ENCODE measurements around the gene THRAP3. TPM values are rescaled to one million over a fixed set of nuclear protein-coding genes. Genes with fewer than 3 reads are reported as not detected.

The THRAP3 gene
- total RNA-seq, 1 experiment from 2014 or later, result 97.5 TPM

DNA sequence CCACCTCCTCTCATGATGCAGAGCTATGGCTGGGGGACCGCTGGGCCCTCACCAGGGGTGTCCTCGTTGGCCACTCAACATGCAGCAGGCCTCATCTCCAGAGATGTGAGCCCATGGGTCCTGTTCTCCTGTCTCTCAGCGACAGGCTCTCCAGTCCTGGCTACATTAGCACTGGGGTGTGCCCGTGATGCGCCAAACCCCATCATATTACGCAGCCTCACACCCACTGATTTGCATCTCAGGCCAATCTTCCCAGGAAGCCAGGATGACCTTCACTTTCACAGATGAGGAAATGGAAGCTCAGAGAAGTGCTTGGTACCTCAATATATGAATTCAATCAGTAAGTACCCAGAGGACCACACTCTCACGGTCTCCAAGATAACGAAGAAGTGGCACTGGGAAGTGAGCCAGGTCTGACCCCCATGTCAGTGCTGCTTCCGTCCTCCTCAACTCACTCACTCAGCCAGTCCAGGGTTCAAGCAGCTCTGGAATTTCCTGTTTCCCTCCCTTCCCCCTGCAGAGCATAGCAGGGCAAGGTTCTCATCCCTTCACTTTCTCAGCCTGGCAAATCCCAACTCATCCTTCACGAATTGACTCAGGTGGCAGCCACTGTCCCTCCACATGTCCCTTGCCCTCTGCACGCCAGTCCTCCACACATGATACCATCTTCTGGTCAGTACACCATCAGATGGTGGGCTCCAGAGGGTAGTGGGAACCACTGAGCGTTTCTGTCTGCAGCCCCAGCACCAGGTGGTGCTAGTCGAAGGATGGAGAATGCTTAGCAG lies 128.1 kb downstream of the THRAP3 start:
- Mint-ChIP-seq H3K4me1 (ENCODE audit: low read depth, unreplicated experiment) (peaks cover 36% of the 10 kb centered on the region), H3K27me3 (ENCODE audit: unreplicated experiment) (no peaks in the 10 kb centered on the region), H3K27ac (ENCODE audit: unreplicated experiment) (peak overlapping the region; percentile 92), H3K9me3 (ENCODE audit: low read depth, unreplicated experiment) (no peaks in the 10 kb centered on the region), H3K4me3 (ENCODE audit: low read depth, unreplicated experiment) (peak overlapping the region; percentile 32), H3K36me3 (ENCODE audit: insufficient read depth, unreplicated experiment) (peaks cover 78% of the 10 kb centered on the region)
- intact Hi-C loops (cut with micrococcal nuclease; ENCODE audit: unreplicated experiment), result no loop called here
- BruUV-seq (replicated peaks), result no TSS peak
- peak; percentile 58 for DNase-seq
- CTCF ChIA-PET, result interaction anchor here (0.6 to 3.4 kb wide), 6 partner anchors 10 to 217 kb away, joined by 3 to 22 read pairs (median 11); no protein-coding TSS in a partner anchor
- TF ChIP-seq, protein P1, sequence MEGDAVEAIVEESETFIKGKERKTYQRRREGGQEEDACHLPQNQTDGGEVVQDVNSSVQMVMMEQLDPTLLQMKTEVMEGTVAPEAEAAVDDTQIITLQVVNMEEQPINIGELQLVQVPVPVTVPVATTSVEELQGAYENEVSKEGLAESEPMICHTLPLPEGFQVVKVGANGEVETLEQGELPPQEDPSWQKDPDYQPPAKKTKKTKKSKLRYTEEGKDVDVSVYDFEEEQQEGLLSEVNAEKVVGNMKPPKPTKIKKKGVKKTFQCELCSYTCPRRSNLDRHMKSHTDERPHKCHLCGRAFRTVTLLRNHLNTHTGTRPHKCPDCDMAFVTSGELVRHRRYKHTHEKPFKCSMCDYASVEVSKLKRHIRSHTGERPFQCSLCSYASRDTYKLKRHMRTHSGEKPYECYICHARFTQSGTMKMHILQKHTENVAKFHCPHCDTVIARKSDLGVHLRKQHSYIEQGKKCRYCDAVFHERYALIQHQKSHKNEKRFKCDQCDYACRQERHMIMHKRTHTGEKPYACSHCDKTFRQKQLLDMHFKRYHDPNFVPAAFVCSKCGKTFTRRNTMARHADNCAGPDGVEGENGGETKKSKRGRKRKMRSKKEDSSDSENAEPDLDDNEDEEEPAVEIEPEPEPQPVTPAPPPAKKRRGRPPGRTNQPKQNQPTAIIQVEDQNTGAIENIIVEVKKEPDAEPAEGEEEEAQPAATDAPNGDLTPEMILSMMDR (IDR thresholded peaks at IDR 0.05; ENCODE audit: unreplicated experiment), result no peak

DNA sequence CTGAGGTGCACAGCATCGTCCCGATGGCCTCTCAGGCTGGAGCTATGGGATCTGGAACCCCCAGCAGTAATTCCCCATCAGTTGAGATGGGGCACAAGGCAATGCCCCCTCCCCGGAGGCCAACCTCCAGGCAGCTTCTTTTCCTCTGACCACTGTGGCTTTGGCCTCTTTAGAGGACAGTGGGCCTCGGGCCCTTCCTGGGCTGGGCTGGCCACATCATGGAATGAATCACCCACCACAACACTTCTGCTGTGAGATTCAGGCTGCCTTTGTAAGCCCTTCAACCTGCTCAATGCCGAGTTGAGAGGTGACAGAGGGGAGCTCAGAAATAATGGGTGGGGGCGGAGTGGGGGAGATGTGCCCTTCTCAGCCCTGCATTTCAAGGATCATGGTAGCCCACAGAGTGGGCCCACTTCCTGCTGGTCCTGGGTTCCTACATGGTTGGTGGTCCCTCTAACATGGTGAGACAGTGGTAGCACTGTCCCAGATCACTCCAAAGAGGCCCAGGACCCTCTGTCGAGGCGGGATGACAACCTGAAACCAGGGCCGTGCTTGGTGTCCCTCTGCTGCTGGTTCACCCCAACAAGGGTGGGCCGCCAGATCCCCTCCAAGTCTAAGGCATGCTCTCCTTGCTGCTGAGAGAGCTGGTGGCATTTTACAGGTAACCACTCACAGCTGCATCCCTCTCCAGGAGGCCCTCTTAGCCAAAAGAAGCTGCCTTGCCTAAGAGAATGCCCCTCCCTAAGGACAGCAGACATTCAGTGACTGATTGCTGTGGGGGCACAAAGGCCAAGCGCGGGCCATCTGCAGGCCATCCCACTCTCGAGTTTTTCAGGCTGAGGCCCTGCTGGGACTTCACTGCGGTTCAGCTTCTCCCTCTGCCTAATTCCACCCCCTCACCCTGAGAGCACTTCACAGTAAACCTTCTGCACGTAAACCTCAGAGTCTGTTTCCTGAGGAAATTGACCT lies 129.0 kb downstream of the THRAP3 start:
- TF ChIP-seq, protein P1 (IDR thresholded peaks at IDR 0.05; ENCODE audit: unreplicated experiment), result no peak
- Mint-ChIP-seq H3K27ac (ENCODE audit: unreplicated experiment) (peak overlapping the region; percentile 92), H3K36me3 (ENCODE audit: insufficient read depth, unreplicated experiment) (peaks cover 81% of the 10 kb centered on the region), H3K9me3 (ENCODE audit: low read depth, unreplicated experiment) (no peaks in the 10 kb centered on the region), H3K4me3 (ENCODE audit: low read depth, unreplicated experiment) (peak overlapping the region; percentile 32), H3K27me3 (ENCODE audit: unreplicated experiment) (no peaks in the 10 kb centered on the region), H3K4me1 (ENCODE audit: low read depth, unreplicated experiment) (peaks cover 36% of the 10 kb centered on the region)
- intact Hi-C loops (cut with micrococcal nuclease; ENCODE audit: unreplicated experiment), result no loop called here
- BruUV-seq (replicated peaks), result no TSS peak
- CTCF ChIA-PET, result interaction anchor here (0.6 to 3.4 kb wide), 4 partner anchors 15 to 58 kb away, joined by 3 to 12 read pairs (median 11); no protein-coding TSS in a partner anchor
- peak; percentile 37 for DNase-seq

DNA sequence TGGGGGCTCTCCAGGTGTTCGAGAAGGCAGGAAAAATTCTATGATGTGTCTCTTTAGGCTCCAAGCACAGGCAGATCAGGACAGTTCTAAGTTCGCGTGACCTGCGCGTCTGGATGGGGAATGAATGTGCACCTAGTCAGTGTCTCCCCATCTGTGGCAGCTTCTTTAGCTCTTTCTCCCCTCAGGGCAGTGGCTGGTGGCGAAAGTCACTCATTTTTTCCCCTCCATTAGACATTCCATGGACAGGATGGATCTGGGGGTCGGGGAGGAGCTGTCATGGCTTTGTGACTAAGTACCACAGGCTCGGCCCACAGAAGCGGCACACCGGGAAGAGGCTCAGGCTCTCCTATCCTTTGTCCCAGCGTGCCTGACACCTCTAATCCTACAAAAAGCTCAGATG lies 130.2 kb downstream of the THRAP3 start:
- CTCF ChIA-PET, result no interaction called here
- no peaks in the 10 kb centered on the region for H3K27me3 Mint-ChIP-seq (ENCODE audit: unreplicated experiment)
- peaks cover 38% of the 10 kb centered on the region for H3K4me1 Mint-ChIP-seq (ENCODE audit: low read depth, unreplicated experiment)
- TF ChIP-seq, protein P1 (IDR thresholded peaks at IDR 0.05; ENCODE audit: unreplicated experiment), result no peak
- no peak for DNase-seq
- no peak overlapping the region for H3K27ac Mint-ChIP-seq (ENCODE audit: unreplicated experiment)
- H3K9me3 Mint-ChIP-seq (ENCODE audit: low read depth, unreplicated experiment), result no peaks in the 10 kb centered on the region
- intact Hi-C loops (cut with micrococcal nuclease; ENCODE audit: unreplicated experiment), result no loop called here
- H3K36me3 Mint-ChIP-seq (ENCODE audit: insufficient read depth, unreplicated experiment), result peaks cover 83% of the 10 kb centered on the region
- no peak overlapping the region for H3K4me3 Mint-ChIP-seq (ENCODE audit: low read depth, unreplicated experiment)
- no TSS peak for BruUV-seq (replicated peaks)

Other genes starting within 250 kb of the THRAP3 start
- gene TEKT2, start 140.3 kb upstream of the THRAP3 start, total RNA-seq (2022), result 0.31 TPM in 1 of 2 replicates, not detected in the other
- 26.5 and 32.8 TPM in 2 replicates for gene ADPRS, start 135.6 kb upstream of the THRAP3 start, total RNA-seq (2022)
- 0.07 TPM in 1 of 2 replicates, not detected in the other for gene COL8A2, start 99.2 kb upstream of the THRAP3 start, total RNA-seq (2022)
- gene TRAPPC3, start 75.0 kb upstream of the THRAP3 start, total RNA-seq (2022), result 70.3 and 71.5 TPM in 2 replicates
- gene MAP7D1, start 68.3 kb upstream of the THRAP3 start, total RNA-seq (2022), result 96.2 and 98.3 TPM in 2 replicates
- 12.1 and 13.2 TPM in 2 replicates for gene SH3D21, start 81.9 kb downstream of the THRAP3 start, total RNA-seq (2022)
- gene EVA1B, start 99.2 kb downstream of the THRAP3 start, total RNA-seq (2022), result 10.1 and 11.2 TPM in 2 replicates
- 44.5 and 52.1 TPM in 2 replicates for gene STK40, start 161.5 kb downstream of the THRAP3 start, total RNA-seq (2022)
- gene LSM10, start 173.5 kb downstream of the THRAP3 start, total RNA-seq (2022), result 35.2 and 42.7 TPM in 2 replicates
- gene OSCP1, start 226.0 kb downstream of the THRAP3 start, total RNA-seq (2022), result 2.0 and 3.0 TPM in 2 replicates
- 84.1 and 97.8 TPM in 2 replicates for gene MRPS15, start 239.9 kb downstream of the THRAP3 start, total RNA-seq (2022)

Data from Calu3 (cell line).